ENCODE results near the gene MRPS15.
A peak's percentile ranks its signal among the peaks of the same experiment; 100 is the strongest.
"Not testable (repeated sequence)": the region's sequence is repeated elsewhere in the genome, so short reads cannot be mapped to it uniquely, and the experiment has no call there.

Gene MRPS15

GRCh38 chr1:36463803-36464604 is at the start of gene MRPS15:
MRPS15 (minus strand) TSS chr1:36464384; CDS start chr1:36464275, 109 bp downstream.
- peak; percentile 87 to 89 for DNase-seq

GRCh38 chr1:36512842-36513241 is 48.7 kb upstream of the MRPS15 start:
- no peak for DNase-seq

- no peak for DNase-seq
Observed at GRCh38 chr1:36511804-36512798, 47.9 kb upstream of the MRPS15 start.

GRCh38 chr1:36511220-36511619 is 47.0 kb upstream of the MRPS15 start:
- DNase-seq: not testable (repeated sequence)

GRCh38 chr1:36510418-36510817 is 46.2 kb upstream of the MRPS15 start:
- DNase-seq: no peak

GRCh38 chr1:36508257-36508656 is 44.1 kb upstream of the MRPS15 start:
- DNase-seq: no peak

- no peak for DNase-seq
Observed at GRCh38 chr1:36506276-36506920, 42.2 kb upstream of the MRPS15 start.

GRCh38 chr1:36503733-36504132 is 39.5 kb upstream of the MRPS15 start:
- no peak for DNase-seq

GRCh38 chr1:36503159-36503558 is 39.0 kb upstream of the MRPS15 start:
- no peak for DNase-seq

GRCh38 chr1:36502616-36503015 is 38.4 kb upstream of the MRPS15 start:
- no peak for DNase-seq

- DNase-seq: not testable (repeated sequence)
Observed at GRCh38 chr1:36501911-36502310, 37.7 kb upstream of the MRPS15 start.

- no peak for DNase-seq
Observed at GRCh38 chr1:36497207-36497606, 33.0 kb upstream of the MRPS15 start.

GRCh38 chr1:36494971-36495370 is 30.8 kb upstream of the MRPS15 start:
- DNase-seq: no peak

GRCh38 chr1:36493524-36493923 is 29.3 kb upstream of the MRPS15 start:
- DNase-seq: no peak

- DNase-seq: no peak
Observed at GRCh38 chr1:36492491-36492890, 28.3 kb upstream of the MRPS15 start.

GRCh38 chr1:36489258-36490051 is 25.3 kb upstream of the MRPS15 start:
- not testable (repeated sequence) for DNase-seq

GRCh38 chr1:36487906-36488305 is 23.7 kb upstream of the MRPS15 start:
- DNase-seq: no peak

GRCh38 chr1:36487336-36487725 is 23.1 kb upstream of the MRPS15 start:
- not testable (repeated sequence) for DNase-seq

GRCh38 chr1:36486439-36487335 is 22.5 kb upstream of the MRPS15 start:
- no peak for DNase-seq

GRCh38 chr1:36486093-36486438 is 21.9 kb upstream of the MRPS15 start:
- DNase-seq: no peak

GRCh38 chr1:36484099-36484498 is 19.9 kb upstream of the MRPS15 start:
- DNase-seq: no peak
